Psoas muscle (tissue), 8 donors: Measurements from ENCODE around the gene DAAM2. TPM values are rescaled to one million over a fixed set of nuclear protein-coding genes. Genes with fewer than 3 reads are reported as not detected.

Source experiments
- ATAC-seq, 4 donors: fragments of 200-7000 bp; cut with Tn5 transposase; one replicate each; pipeline ENCODE4 v1.9.1; 2020; ENCODE audit warnings: moderate library complexity in 3 of 4, mild to moderate bottlenecking in 2 of 4
- DNase-seq, 2 donors: peaks; one replicate each; pipeline ENCODE4 v3.0.0-alpha.2; 2020
- H3K27ac ChIP-seq: fragments of 200-600 bp; one replicate; pipeline ENCODE4 v1.8.0; 2022
- H3K27me3 ChIP-seq, 3 donors: fragments of 200-600 bp in 1 of 3; one replicate each; pipeline versions ENCODE4 v1.6.1 to v1.8.0; 2013 to 2022; ENCODE audit warnings: low read length in 2 of 3, mild to moderate bottlenecking in 2 of 3, moderate library complexity in 1 of 3; ENCODE audit not compliant: insufficient read depth in 3 of 3
- H3K36me3 ChIP-seq, 2 donors: fragments of 200-600 bp in 1 of 2; one replicate each; pipeline versions ENCODE4 v1.6.1 to v1.8.0; 2013 to 2022; ENCODE audit warnings: low read depth in 1 of 2, mild to moderate bottlenecking in 1 of 2, moderate library complexity in 1 of 2; ENCODE audit not compliant: insufficient read depth in 1 of 2
- H3K4me1 ChIP-seq: fragments of 200-600 bp; one replicate; pipeline ENCODE4 v1.8.0; 2022
- H3K4me3 ChIP-seq: fragments of 200-600 bp; one replicate; pipeline ENCODE4 v1.8.0; 2022; ENCODE audit warnings: mild to moderate bottlenecking
- H3K9me3 ChIP-seq: fragments of 200-600 bp; one replicate; pipeline ENCODE4 v1.8.0; 2022
- CTCF ChIP-seq: fragments of 200-600 bp; IDR thresholded peaks from one replicate; pipeline ENCODE4 v1.8.0; 2022; ENCODE audit warnings: antibody characterized with exemption
- WGBS, 3 donors: extraction: QIAGEN DNeasy Blood & Tissue Kit; methylation state at CpG; one replicate each; pipeline versions ENCODE4 v1.1.6 to v1.1.7; 2013; 5-methylcytosine and 5-hydroxymethylcytosine counted together
- intact Hi-C, 2 donors: fragments of 100-400 bp; cut with DNase I; formaldehyde crosslinking; loops; one replicate each; pipeline versions ENCODE4 v1.11.0 to v1.14.2; 2022
- polyA plus RNA-seq, 3 donors: library from polyadenylated mRNA; stranded (reverse); fragments of 200-250 nt; gene quantifications; one replicate each; pipeline ENCODE4 v1.2.3, GENCODE V29; 2013
- total RNA-seq, 4 donors: library from RNA; stranded (reverse); fragmentation: NEBNext Ultra II Directional in 2 of 4; extraction: Animal tissue kit (Norgen Biotek cat#: 25700) in 2 of 4; gene quantifications; one replicate each; pipeline versions ENCODE4 v1.2.1 to v1.2.4, GENCODE V29; 2021 to 2023
- donor health status: healthy with polysubstance abuse.
- donor health status: DM: no; HTN: no; CAD: no; lungs with moderate emphysema.
- donor health status: Bipolar disorder and iron deficiency.
- donor health status: healthy.
- donor health status: DM: yes; HTN: yes; CAD: no.
- donor health status: DM: no; HTN: no; CAD: no.
- donor health status: DM: no; HTN: no; CAD: no.
- donor health status: DM: yes; HTN: yes; CAD: no.

The DAAM2 gene
- total and polyA plus RNA-seq, 7 donors: 7.0 to 67.1 (median 26.5) TPM

GRCh38 chr6:39876111-39876510 is 83.9 kb downstream of the DAAM2 start:
- no peaks in the 10 kb centered on the region for H3K27me3 ChIP-seq
- intact Hi-C loops: no loop called here
- H3K36me3 ChIP-seq: peaks cover 0 to 65% of the 10 kb centered on the region in 2 donors
- ATAC-seq (no peak), DNase-seq (no peak)
- no peak overlapping the region for H3K4me3 ChIP-seq
- H3K9me3 ChIP-seq: no peaks in the 10 kb centered on the region
- H3K27ac ChIP-seq: no peak overlapping the region
- H3K4me1 ChIP-seq: peaks cover 5% of the 10 kb centered on the region
- no peak for TF ChIP-seq CTCF

- H3K4me3 ChIP-seq: no peak overlapping the region
- WGBS, 3 donors: 67 to 82% (median 78%) methylated on average over 3 of the region's 3 CpGs
- ATAC-seq (no peak), DNase-seq (no peak)
- H3K36me3 ChIP-seq: peaks cover 0 to 59% of the 10 kb centered on the region in 2 donors
- intact Hi-C loops: no loop called here
- no peaks in the 10 kb centered on the region for H3K27me3 ChIP-seq
- no peak overlapping the region for H3K27ac ChIP-seq
- H3K9me3 ChIP-seq: no peaks in the 10 kb centered on the region
- peaks cover 11% of the 10 kb centered on the region for H3K4me1 ChIP-seq
- TF ChIP-seq CTCF: no peak
These were observed 84.7 kb downstream of the DAAM2 start for GRCh38 chr6:39876826-39877225.

GRCh38 chr6:39879535-39879934 is 87.4 kb downstream of the DAAM2 start:
- no peak overlapping the region for H3K27ac ChIP-seq

GRCh38 chr6:39880594-39880993 is 88.4 kb downstream of the DAAM2 start:
- H3K27ac ChIP-seq: peak overlapping the region; percentile 13
- ATAC-seq (peak in 3 of 4 donors; percentile 48 to 73 (median 68)), DNase-seq (no peak)
- H3K4me1 ChIP-seq: peaks cover 27% of the 10 kb centered on the region
- TF ChIP-seq CTCF: no peak
- no peaks in the 10 kb centered on the region for H3K27me3 ChIP-seq
- intact Hi-C loops: loop anchor here in 1 of 2 donors (5.0 kb wide), 1 partner anchor 88 kb away; the partner anchor contains the start of gene DAAM2
- H3K9me3 ChIP-seq: no peaks in the 10 kb centered on the region
- no peak overlapping the region for H3K4me3 ChIP-seq
- H3K36me3 ChIP-seq: peaks cover 0 to 25% of the 10 kb centered on the region in 2 donors
- WGBS, 3 donors: 35 to 37% (median 35%) methylated on average over 4 of the region's 4 CpGs

More at GRCh38 chr6:39879535-39879934, 87.4 kb downstream of the DAAM2 start:
- Histone ChIP-seq H3K4me1 (peaks cover 26% of the 10 kb centered on the region), H3K9me3 (no peaks in the 10 kb centered on the region), H3K27me3 (no peaks in the 10 kb centered on the region), H3K4me3 (no peak overlapping the region), H3K36me3 (peaks cover 0 to 35% of the 10 kb centered on the region in 2 donors)
- no peak for DNase-seq
- TF ChIP-seq CTCF: no peak
- intact Hi-C loops: no loop called here
- 83 to 92% (median 88%) methylated on average over 3 of the region's 3 CpGs for WGBS, 3 donors
- no peak for ATAC-seq
